Cardiac fibroblast (primary cell): Measurements from ENCODE around the gene GPR107.

Source experiments
- DNase-seq, 2 donors: peaks; one replicate each; pipeline versions ENCODE4 v3.0.0 to v3.0.0-alpha.2; 2010; ENCODE audit warnings: low read depth in 2 of 2
- H3K4me3 ChIP-seq, 2 donors: replicated peaks in 1 of 2; 1 replicate in 1 of 2; 2 replicates in 1 of 2; pipeline ENCODE4 v1.5.1; 2011; ENCODE audit warnings: low read depth in 2 of 2, low read length in 2 of 2, mild to moderate bottlenecking in 2 of 2, moderate library complexity in 1 of 2
- CTCF ChIP-seq: IDR thresholded peaks from one replicate; pipeline ENCODE4 v1.5.1; 2011; ENCODE audit warnings: low read depth, mild to moderate bottlenecking, low read length, inconsistent platforms

Gene GPR107

GRCh38 chr9:130173666-130173983 lies 119.9 kb downstream of the GPR107 start:
- peak in 1 of 2 donors; percentile 28 for DNase-seq
- no peak for TF ChIP-seq CTCF
- H3K4me3 ChIP-seq = peak overlapping the region; percentile 58 to 63

- DNase-seq = no peak
- no peak for TF ChIP-seq CTCF
- no peak overlapping the region for H3K4me3 ChIP-seq
These were observed 120.3 kb downstream of the GPR107 start for GRCh38 chr9:130174025-130174424.

GRCh38 chr9:130174920-130175321 lies 121.2 kb downstream of the GPR107 start:
- DNase-seq = no peak
- TF ChIP-seq CTCF = no peak
- no peak overlapping the region for H3K4me3 ChIP-seq

GRCh38 chr9:130175355-130175754 lies 121.6 kb downstream of the GPR107 start:
- H3K4me3 ChIP-seq = no peak overlapping the region
- TF ChIP-seq CTCF = no peak
- no peak for DNase-seq

GRCh38 chr9:130176760-130177159 lies 123.1 kb downstream of the GPR107 start:
- no peak for TF ChIP-seq CTCF
- DNase-seq = no peak
- H3K4me3 ChIP-seq = no peak overlapping the region

- DNase-seq = no peak
- TF ChIP-seq CTCF = no peak
- H3K4me3 ChIP-seq = no peak overlapping the region
These were observed 124.4 kb downstream of the GPR107 start for GRCh38 chr9:130177898-130178805.
